AG09319 (cell line): ENCODE measurements around the gene FARSB.

Source experiments
- DNase-seq: peaks from one replicate; pipeline ENCODE4 v3.0.0-alpha.2; 2010; ENCODE audit warnings: low read depth; ENCODE audit errors: extremely low read depth
- CTCF ChIP-seq: IDR thresholded peaks from 2 replicates; pipeline ENCODE4 v1.5.1; 2011; ENCODE audit warnings: low read depth, mild to moderate bottlenecking, inconsistent platforms, low read length, moderate library complexity

Gene FARSB

DNA sequence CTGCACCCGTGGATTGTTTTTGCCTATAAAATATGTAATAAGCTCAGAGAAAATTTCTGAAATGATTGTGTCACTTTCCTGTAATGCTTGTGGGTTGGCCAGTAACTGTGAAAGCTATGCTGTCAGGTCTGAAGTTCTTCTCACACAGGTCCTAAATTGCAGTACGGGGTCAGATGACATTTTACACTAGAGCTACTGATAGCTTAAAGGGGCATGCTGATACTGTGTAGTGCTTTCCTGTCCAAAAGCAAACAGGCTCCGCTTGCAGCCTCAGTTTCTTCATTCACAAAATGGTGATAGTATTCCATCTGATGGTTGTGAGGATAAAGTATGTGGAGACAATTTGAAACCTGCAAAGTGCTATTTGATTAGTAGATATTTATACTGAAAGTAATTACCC, 7.6 kb upstream of the FARSB start:
- no peak for TF ChIP-seq CTCF
- no peak for DNase-seq

DNA sequence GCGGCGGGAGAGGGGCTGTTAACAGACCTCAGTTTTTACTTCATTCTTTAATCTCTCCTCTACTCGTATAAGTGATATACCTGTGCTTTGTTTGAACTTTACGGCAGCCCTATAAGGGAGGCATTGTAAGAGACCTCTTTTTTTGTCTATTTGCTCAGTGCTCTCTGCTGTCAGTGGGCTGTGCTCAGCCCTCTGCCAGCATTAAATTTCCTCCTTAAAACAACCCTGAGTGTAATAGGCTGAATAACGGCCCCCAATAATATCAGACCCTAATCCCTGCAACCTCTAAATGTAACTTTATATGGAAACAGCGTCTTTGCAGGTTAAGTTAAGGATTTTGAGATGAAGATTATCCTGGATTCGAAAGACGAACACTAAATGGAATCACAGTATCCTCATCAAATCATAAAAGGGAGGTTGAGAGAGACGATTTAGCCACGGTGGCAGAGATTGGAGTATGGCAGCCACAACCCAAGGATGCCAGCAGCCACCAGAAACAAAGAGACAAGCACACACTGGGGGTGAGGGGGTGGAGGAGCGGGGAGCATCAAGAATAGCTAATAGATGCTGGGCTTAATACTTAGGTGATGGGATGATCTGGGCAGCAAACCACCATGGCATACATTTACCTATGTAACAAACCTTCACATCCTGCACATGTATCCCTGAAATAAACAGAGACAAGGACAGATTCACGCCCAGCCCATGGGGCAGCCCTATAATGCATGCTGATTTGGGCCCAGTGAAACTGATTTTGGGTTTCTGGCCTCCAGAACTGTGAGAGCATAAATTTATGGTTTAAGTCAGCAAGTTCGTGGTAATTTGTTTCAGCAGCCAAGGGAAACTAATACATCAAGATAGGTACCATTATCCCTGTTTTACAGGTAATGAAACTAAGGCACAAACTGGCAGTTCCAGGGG, 894 bp upstream of the FARSB start:
- no peak for TF ChIP-seq CTCF
- DNase-seq = no peak

- DNase-seq = no peak
- TF ChIP-seq CTCF = no peak
Observed at GRCh38 chr2:222653280-222653679, 2.6 kb downstream of the FARSB start.

DNA sequence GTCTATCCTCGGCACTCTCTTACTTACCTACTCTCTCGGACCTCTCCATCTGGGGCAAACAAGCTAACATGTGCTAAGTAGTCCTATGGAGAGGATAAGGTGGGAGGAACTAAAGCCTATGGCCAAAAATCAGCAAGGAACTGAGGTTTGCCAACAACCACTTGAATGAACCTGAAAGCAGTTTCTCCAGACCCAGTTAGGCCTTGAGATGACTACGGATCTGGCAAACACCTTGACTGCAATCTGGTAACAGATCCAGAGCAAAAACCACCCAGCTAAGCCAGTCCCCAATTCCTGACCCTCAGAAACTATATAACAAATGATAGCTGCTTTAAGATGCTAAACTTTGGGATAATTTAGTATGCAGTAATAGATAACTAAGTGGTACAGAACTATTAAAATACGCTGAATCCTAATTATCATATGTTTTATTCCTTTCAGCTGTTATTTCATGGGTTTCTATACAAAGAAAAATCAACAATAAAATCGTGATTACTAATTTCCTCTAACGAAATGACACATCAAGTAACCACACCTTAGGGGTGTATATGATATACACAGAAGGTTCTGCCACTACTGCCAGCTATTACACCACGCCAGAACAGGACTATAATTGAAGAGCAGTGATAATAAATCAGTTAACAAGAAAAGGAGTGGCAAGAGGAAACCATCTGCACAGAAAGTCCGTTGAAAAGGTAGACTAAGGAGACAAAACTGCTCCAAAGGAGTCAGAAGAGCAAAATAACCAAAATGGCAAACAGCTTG, 3.2 kb downstream of the FARSB start:
- DNase-seq = no peak
- TF ChIP-seq CTCF = no peak

- no peak for TF ChIP-seq CTCF
- peak; percentile 34 for DNase-seq
Observed at GRCh38 chr2:222651718-222652418, 4.0 kb downstream of the FARSB start.

DNA sequence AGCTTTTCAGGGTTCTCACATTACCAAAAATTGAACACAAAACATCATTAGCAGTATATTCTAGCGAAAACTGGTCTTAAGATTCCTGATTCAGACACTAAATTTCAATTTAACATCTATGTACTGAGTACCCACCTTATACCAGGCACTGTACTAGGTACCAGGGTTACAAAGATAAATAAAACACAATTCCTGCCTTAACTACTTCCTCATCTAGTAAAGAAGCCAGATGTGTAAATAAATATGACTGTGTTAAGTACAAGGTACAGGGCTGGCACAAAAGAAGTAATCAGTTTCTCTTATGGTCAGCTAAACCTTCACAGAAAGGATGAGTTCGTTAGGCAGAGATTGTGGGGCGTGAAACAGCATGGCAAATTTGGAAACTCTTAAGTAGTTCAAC, 6.1 kb downstream of the FARSB start:
- DNase-seq = no peak
- TF ChIP-seq CTCF = no peak

DNA sequence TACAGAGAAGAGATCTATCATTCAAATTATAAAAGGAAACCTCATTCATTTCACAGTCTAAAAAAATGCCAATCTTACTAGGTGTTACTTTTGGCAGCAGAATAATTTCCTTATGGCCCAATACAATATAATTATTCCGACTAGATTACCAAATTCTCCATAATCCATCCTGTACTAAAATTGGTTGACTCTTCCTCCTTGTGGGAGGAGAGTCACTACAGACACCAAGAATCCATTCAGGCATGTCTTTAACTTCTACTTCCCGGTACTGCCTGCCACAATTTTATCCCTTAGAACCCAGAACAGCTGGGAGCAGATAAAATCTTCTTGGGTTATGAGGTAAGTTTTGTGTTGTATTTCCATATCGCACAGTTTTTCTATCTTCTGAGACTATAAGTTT, 9.9 kb downstream of the FARSB start:
- no peak for TF ChIP-seq CTCF
- DNase-seq = no peak
